K562 (cell line): ENCODE results near the gene DDAH2. TPM values are rescaled to one million over a fixed set of nuclear protein-coding genes. Genes with fewer than 3 reads are reported as not detected.

Source experiments
- CTCFL ChIP-seq: IDR thresholded peaks from 2 replicates; pipeline ENCODE4 v1.6.1; 2011; ENCODE audit warnings: borderline replicate concordance, low read depth, mild to moderate bottlenecking, moderate library complexity, low read length; ENCODE audit not compliant: insufficient read depth, poor library complexity, severe bottlenecking
- ESRRA ChIP-seq: fragments of 450-650 bp; IDR thresholded peaks from 2 replicates; pipeline ENCODE4 v1.6.1; 2014; ENCODE audit warnings: low read depth, mild to moderate bottlenecking, moderate library complexity, borderline replicate concordance
- ETV5 ChIP-seq: sonication (generic); formaldehyde crosslinking; IDR thresholded peaks from 2 replicates; pipeline ENCODE4 v1.4.0; 2020; ENCODE audit warnings: low read depth, mild to moderate bottlenecking, missing genetic modification reagents
- FOXJ3 ChIP-seq: sonication (generic); formaldehyde crosslinking; IDR thresholded peaks from 2 replicates; pipeline ENCODE4 v1.4.0; 2020; ENCODE audit warnings: mild to moderate bottlenecking, missing genetic modification reagents
- HES1 ChIP-seq: fragments of 450-650 bp; IDR thresholded peaks from 2 replicates; pipeline ENCODE4 v1.6.1; 2016; ENCODE audit warnings: low read depth, mild to moderate bottlenecking, moderate library complexity
- HMGXB4 ChIP-seq: sonication (generic); formaldehyde crosslinking; IDR thresholded peaks from 2 replicates; pipeline ENCODE4 v1.8.1; 2023; ENCODE audit warnings: mild to moderate bottlenecking, missing genetic modification reagents
- MCM5 ChIP-seq: fragments of 450-650 bp; IDR thresholded peaks from 2 replicates; pipeline ENCODE4 v1.6.1; 2016; ENCODE audit warnings: low read depth
- POLR2A ChIP-seq: fragments of 450-650 bp; conservative IDR thresholded peaks from 2 replicates; pipeline ENCODE4 v1.6.1; 2016
- SAFB2 ChIP-seq: fragments of 200-400 bp; formaldehyde crosslinking; IDR thresholded peaks from 2 replicates; pipeline ENCODE4 v1.6.1; 2018; ENCODE audit warnings: borderline replicate concordance, low read length, low read depth, moderate library complexity; ENCODE audit not compliant: severe bottlenecking
- SUPT5H ChIP-seq: fragments of 450-650 bp; IDR thresholded peaks from 2 replicates; pipeline ENCODE4 v1.6.1; 2016
- TOE1 ChIP-seq, 2 experiments: fragments of 450-650 bp in 1 of 2; sonication (generic) in 1 of 2; formaldehyde crosslinking in 1 of 2; IDR thresholded peaks; 2 replicates each; pipeline versions ENCODE4 v1.7.1 to v1.8.0; 2016 to 2022; ENCODE audit warnings: borderline replicate concordance in 2 of 2, mild to moderate bottlenecking in 2 of 2, antibody characterized with exemption in 1 of 2, inconsistent platforms in 1 of 2, low read depth in 1 of 2, missing genetic modification reagents in 1 of 2, moderate library complexity in 1 of 2
- ZFP30 ChIP-seq: fragments of 250-450 bp; sonication (Bioruptor Pico); IDR thresholded peaks from 2 replicates; pipeline ENCODE4 v1.8.0; 2022; ENCODE audit warnings: moderate library complexity, mild to moderate bottlenecking, inconsistent platforms, borderline replicate concordance
- ZNF143 ChIP-seq: sonication (generic); formaldehyde crosslinking; IDR thresholded peaks from 2 replicates; pipeline ENCODE4 v1.9.0; 2022; ENCODE audit warnings: mild to moderate bottlenecking, missing genetic modification reagents
- ZNF384 ChIP-seq: IDR thresholded peaks from 2 replicates; pipeline ENCODE4 v1.6.1; 2012; ENCODE audit warnings: low read depth, low read length, improper control_type of control experiment
- ZNF778 ChIP-seq: fragments of 450-650 bp; formaldehyde crosslinking; IDR thresholded peaks from 2 replicates; pipeline ENCODE4 v1.4.0; 2020; ENCODE audit warnings: mild to moderate bottlenecking, moderate library complexity
- polyA plus RNA-seq, 8 experiments: library from polyadenylated mRNA; depleted of rRNA in 4 of 8; stranded (reverse) in 5 of 8; unstranded in 3 of 8; fragments of >200 nt; fragmentation: Nextera tagmentation in 2 of 8; fragmentation: Illumina TruSeq in 1 of 8; extraction: Ambion mirVana in 2 of 8; extraction: Trizol in 1 of 8; gene quantifications; 2 replicates each; pipeline versions ENCODE4 v1.2.1 to v1.2.3, GENCODE V29; 2011 to 2014; ENCODE audit warnings: inconsistent platforms in 1 of 8, missing spikeins in 1 of 8
- total RNA-seq, 7 experiments: library from RNA; depleted of rRNA in 6 of 7; stranded (reverse); fragments of >200 nt in 6 of 7; fragmentation: Illumina TruSeq in 2 of 7; extraction: Trizol in 2 of 7; gene quantifications; 2 replicates each; pipeline versions ENCODE4 v1.2.1 to v1.2.3, GENCODE V29; 2011 to 2021; ENCODE audit warnings: low replicate concordance in 1 of 7

DDAH2 gene
- total and polyA plus RNA-seq, 9 of the 15 experiments (the other 6 are each of a cell fraction or from before 2014, with no cell fraction given), result 1.8 to 45.4 (median 21.4) TPM

DNA sequence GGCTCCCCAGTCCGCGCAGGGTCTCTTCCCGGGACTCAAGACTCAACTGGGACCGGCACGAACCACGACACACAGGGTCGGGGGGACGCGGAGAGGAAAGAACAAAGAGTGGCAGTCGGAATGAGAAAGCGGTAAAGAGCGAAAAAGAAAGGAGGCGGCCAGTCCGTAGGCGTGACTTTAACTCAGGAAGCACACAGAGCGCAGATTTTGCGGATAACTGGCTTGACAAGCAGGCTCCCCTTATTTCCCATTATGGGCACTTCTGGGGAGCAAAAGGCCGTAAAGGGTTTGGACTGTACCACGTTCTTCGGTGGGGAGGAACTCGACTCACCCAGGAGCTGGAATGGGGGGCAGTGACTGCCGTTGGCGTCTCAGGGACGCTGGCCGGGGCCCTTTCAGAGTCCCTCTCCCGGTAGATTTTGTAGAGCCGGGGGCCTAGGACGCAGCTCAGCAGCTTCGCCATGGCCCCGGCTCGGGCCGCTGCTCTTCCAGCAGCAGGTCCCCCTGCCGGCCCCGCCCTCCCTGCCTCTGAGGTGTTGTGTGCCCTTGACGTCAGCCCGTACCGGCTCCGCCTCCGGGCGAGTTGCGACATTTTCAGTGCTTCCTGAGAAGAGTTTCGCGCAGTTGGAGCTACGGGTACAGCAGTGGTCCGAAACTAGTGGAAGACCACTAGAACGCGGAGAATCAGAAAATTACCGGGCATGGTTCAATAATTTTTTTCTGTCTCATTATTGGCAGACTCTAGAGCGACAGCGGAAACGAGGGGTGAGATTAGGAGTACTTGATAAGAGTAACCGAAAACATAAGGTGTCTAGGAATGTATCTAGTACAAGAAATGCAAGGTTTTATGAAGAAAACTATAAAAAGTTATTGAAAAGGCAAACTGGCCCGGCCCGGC, 26.0 kb downstream of the DDAH2 start, which contains the start of gene ABHD16A (continued):
- TF ChIP-seq CTCFL (peak; percentile 84), FOXJ3 (CRISPR knock-in tag) (no peak; the same call in 1 of the 2 replicates), SAFB2 (no peak), MCM5 (no peak), SUPT5H (peak; percentile 97), HMGXB4 (CRISPR knock-in tag) (no peak; the same call in none of the 2 replicates), ESRRA (peak; percentile 69), ZFP30 (CRISPR knock-in tag) (no peak), TOE1 (IDR thresholded peaks at IDR 0.05; ENCODE audit: borderline replicate concordance) (peak; percentile 92), TOE1 (CRISPR knock-in tag; IDR thresholded peaks at IDR 0.05; ENCODE audit: borderline replicate concordance, low read depth) (no peak; the same call in 1 of the 2 replicates), POLR2A (peak; percentile 98), ZNF143 (CRISPR knock-in tag) (no peak), ZNF778 (CRISPR knock-in tag) (no peak), ETV5 (CRISPR knock-in tag) (peak; percentile 81; the same call in 1 of the 2 replicates), ZNF384 (peak; percentile 48; the same call in 1 of the 2 replicates), HES1 (no peak; the same call in 1 of the 2 replicates)
